ENCODE data around the gene E2F4. TPM values are rescaled to one million over a fixed set of nuclear protein-coding genes. Genes with fewer than 3 reads are reported as not detected.

Gene E2F4
- total and polyA plus RNA-seq, 2 of the 8 experiments (the other 6 are each of a cell fraction or from before 2014, with no cell fraction given) = 79.9 to 157 TPM

DNA sequence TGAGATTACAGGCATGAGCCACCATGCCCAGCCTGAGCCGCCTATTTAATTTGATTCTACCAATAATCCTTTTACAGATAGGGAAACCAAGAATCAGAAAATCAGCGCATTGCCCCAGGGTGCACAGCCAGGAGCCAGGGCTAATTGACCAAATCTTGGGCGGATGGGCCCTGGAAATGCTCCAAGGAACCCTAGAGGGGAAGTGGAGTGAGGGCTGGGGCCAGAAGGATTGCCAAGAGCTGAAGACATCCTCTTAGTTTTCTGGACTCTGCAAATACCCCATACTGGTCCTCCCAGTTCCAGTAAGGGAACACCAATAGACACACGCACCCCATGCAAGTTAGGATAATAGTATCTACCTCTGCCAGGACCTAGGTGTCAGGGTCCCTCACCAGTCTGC lies 51.5 kb downstream of the E2F4 start:
- H3K23me2 ChIP-seq (ENCODE audit: low read depth, low read length) = peaks cover 3% of the 10 kb centered on the region; the same call in 1 of the 2 replicates
- no peak overlapping the region for H3K27ac ChIP-seq (ENCODE audit: low read depth, low read length)
- H2BK12ac ChIP-seq (ENCODE audit: low read depth, low read length) = no peak overlapping the region
- no peak overlapping the region for H2AK5ac ChIP-seq (ENCODE audit: low read depth, low read length)
- DNase-seq (ENCODE audit: low read depth in 1 of 2, low spot score in 2 of 2) (no peak), FAIRE-seq (no peak)
- no peak overlapping the region for H3K18ac ChIP-seq (ENCODE audit: extremely low read depth, low read length)
- peaks cover 16 to 29% (median 17%) of the 10 kb centered on the region in 4 experiments for H3K4me1 ChIP-seq (replicated peaks in 1 of 4; ENCODE audit: control insufficient read depth in 3 of 4, insufficient read depth in 4 of 4, low read length in 3 of 4)
- H3K9me3 ChIP-seq (ENCODE audit: insufficient read depth in 2 of 2, low read depth in 1 of 2, low read length in 1 of 2) = no peaks in the 10 kb centered on the region
- peaks cover 0 to 21% of the 10 kb centered on the region in 2 experiments; a peak in 2 of 4 replicates for H3K79me2 ChIP-seq (ENCODE audit: control insufficient read depth in 1 of 2, insufficient read depth in 2 of 2, low read length in 2 of 2)
- peaks cover 18% of the 10 kb centered on the region for H3K79me1 ChIP-seq (ENCODE audit: low read depth, low read length)
- H4K5ac ChIP-seq (ENCODE audit: insufficient read length, low read depth, low read length) = no peak overlapping the region
- no peak overlapping the region for H4K8ac ChIP-seq (ENCODE audit: extremely low read depth, insufficient read depth, low read length)
- WGBS, 2 experiments (ENCODE audit: extremely low coverage in 1 of 2, insufficient coverage in 1 of 2, insufficient read length in 1 of 2, insufficient replicate concordance in 2 of 2, low coverage in 1 of 2, low lambda C conversion rate in 2 of 2, missing lambda C conversion rate in 1 of 2) = 89% methylated on average over 4 of the region's 4 CpGs; no CpG with 5 or more reads in 1 of the 2 experiments
- ChIA-PET POLR2A (ENCODE audit: partially characterized antibody) (interaction anchor here (2.2 to 6.8 kb wide), 2 partner anchors 9 to 16 kb away, joined by 11 to 111 read pairs; partner anchors contain the start of gene TMEM208), CTCF (ENCODE audit: partially characterized antibody) (interaction anchor here (0.6 to 1.9 kb wide), 7 partner anchors 16 to 156 kb away, joined by 3 to 9 read pairs (median 4); no protein-coding TSS in a partner anchor)
- no peak overlapping the region for H2BK5ac ChIP-seq (ENCODE audit: low read depth, low read length)
- H2BK20ac ChIP-seq (ENCODE audit: low read length) = no peak overlapping the region
- H2AFZ ChIP-seq (ENCODE audit: low read length) = no peak overlapping the region
- H3K23ac ChIP-seq (ENCODE audit: insufficient read length) = no peak overlapping the region
- H3K9ac ChIP-seq (replicated peaks in 1 of 4; ENCODE audit: extremely low read depth in 1 of 4, low read depth in 3 of 4, low read length in 3 of 4) = no peak overlapping the region
- no peak overlapping the region for H2BK120ac ChIP-seq (replicated peaks; ENCODE audit: low read depth, low read length)
- H3K36me3 ChIP-seq (ENCODE audit: control insufficient read depth in 2 of 4, insufficient read depth in 4 of 4, low read length in 3 of 4) = peaks cover 0 to 2% (median 0%) of the 10 kb centered on the region in 4 experiments; a peak in 2 of 8 replicates
- TF ChIP-seq CHD1 (IDR thresholded peaks at IDR 0.05; ENCODE audit: low read depth, low read length) (no peak), ASH2L (IDR thresholded peaks at IDR 0.05; ENCODE audit: low read length) (no peak), EP300 (IDR thresholded peaks at IDR 0.05; ENCODE audit: borderline replicate concordance in 1 of 2, low read depth in 2 of 2, low read length in 2 of 2) (no peak), SUZ12 (IDR thresholded peaks at IDR 0.05; ENCODE audit: low read length) (no peak), POLR2AphosphoS5 (IDR thresholded peaks at IDR 0.05; ENCODE audit: low read depth, low read length) (no peak), RFX5 (IDR thresholded peaks at IDR 0.05; ENCODE audit: borderline replicate concordance, low read depth, low read length) (no peak), TAF1 (IDR thresholded peaks at IDR 0.05; ENCODE audit: low read depth, low read length) (no peak)
- TF ChIP-seq, protein P1, sequence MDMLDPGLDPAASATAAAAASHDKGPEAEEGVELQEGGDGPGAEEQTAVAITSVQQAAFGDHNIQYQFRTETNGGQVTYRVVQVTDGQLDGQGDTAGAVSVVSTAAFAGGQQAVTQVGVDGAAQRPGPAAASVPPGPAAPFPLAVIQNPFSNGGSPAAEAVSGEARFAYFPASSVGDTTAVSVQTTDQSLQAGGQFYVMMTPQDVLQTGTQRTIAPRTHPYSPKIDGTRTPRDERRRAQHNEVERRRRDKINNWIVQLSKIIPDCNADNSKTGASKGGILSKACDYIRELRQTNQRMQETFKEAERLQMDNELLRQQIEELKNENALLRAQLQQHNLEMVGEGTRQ (IDR thresholded peaks at IDR 0.05; ENCODE audit: low read length) = no peak
- H3K4me2 ChIP-seq (ENCODE audit: insufficient read depth in 1 of 2, low read depth in 2 of 2, low read length in 2 of 2) = no peak overlapping the region
- no peak overlapping the region for H4K91ac ChIP-seq (replicated peaks; ENCODE audit: insufficient read length, low read length)
- no peak overlapping the region for H3K4me3 ChIP-seq (ENCODE audit: extremely low read depth in 1 of 4, insufficient read depth in 2 of 4, low read depth in 3 of 4, low read length in 4 of 4)
- H2BK15ac ChIP-seq (ENCODE audit: low read length) = no peak overlapping the region
- peaks cover 0 to 1% of the 10 kb centered on the region in 2 experiments for H4K20me1 ChIP-seq (replicated peaks in 1 of 2; ENCODE audit: control insufficient read depth in 1 of 2, insufficient read depth in 2 of 2, low read length in 2 of 2)
- no peak overlapping the region for H3K4ac ChIP-seq (replicated peaks; ENCODE audit: insufficient read length, low read depth, low read length)
- peaks cover 0 to 5% (median 3%) of the 10 kb centered on the region in 4 experiments; a peak in 3 of 7 replicates for H3K27me3 ChIP-seq (replicated peaks in 1 of 4; ENCODE audit: control insufficient read depth in 3 of 4, extremely low read depth in 1 of 4, insufficient read depth in 3 of 4, low read length in 3 of 4)
- H3K56ac ChIP-seq (replicated peaks; ENCODE audit: insufficient read length, low read depth, low read length) = no peak overlapping the region
- no peak overlapping the region for H3K14ac ChIP-seq (ENCODE audit: insufficient read length)
